ENCODE results near the gene CHRNG.

CHRNG gene

DNA sequence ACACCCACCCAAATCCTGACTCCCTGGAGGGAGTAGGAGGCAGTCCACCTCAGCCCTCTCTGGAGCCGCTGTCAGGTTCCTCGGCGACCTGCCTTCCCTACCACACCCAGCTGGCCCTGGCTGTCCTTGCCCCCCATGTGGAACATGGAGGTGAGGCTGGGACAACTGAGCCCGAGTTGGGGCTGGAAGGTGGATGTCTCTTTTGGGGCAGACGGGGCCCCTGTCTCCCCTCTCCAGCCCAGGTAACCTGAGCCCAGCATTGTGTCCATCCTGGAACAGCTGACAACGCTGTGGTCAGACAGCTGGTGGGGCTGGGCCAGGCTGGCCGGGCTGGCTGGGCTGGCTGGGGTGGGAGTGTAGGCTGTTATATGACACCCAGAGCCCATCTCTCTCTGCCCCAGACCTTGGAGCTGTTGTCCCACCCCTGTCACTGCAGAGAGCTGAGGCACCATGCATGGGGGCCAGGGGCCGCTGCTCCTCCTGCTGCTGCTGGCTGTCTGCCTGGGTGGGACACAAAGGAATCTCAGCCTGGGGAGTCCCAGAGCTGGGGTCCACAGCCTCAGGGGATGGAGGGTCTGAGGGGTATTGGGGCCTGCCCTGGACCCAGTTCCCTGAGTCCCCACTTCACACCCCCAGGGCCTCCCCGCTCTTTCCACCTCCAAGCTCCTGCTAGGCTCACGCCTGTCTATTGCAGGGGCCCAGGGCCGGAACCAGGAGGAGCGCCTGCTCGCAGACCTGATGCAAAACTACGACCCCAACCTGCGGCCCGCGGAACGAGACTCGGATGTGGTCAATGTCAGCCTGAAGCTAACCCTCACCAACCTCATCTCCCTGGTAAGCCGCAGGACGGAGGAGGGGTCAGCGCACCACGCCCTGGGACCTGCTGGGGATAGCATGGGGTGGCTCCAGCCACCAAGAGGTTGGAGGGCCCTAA is at the start of gene CHRNG:
Gene CHRNG, plus strand, starts transcription at position 395 of the 934 bp plus-strand sequence. Its CDS starts 56 bp downstream, at position 451.
- DNase-seq (ENCODE audit: low read depth): no peak

- no peak for DNase-seq (ENCODE audit: low read depth)
Measured at GRCh38 chr2:232490221-232491138, 49.0 kb upstream of the CHRNG start.

GRCh38 chr2:232491139-232491780 is 48.2 kb upstream of the CHRNG start:
- DNase-seq (ENCODE audit: low read depth): no peak

DNA sequence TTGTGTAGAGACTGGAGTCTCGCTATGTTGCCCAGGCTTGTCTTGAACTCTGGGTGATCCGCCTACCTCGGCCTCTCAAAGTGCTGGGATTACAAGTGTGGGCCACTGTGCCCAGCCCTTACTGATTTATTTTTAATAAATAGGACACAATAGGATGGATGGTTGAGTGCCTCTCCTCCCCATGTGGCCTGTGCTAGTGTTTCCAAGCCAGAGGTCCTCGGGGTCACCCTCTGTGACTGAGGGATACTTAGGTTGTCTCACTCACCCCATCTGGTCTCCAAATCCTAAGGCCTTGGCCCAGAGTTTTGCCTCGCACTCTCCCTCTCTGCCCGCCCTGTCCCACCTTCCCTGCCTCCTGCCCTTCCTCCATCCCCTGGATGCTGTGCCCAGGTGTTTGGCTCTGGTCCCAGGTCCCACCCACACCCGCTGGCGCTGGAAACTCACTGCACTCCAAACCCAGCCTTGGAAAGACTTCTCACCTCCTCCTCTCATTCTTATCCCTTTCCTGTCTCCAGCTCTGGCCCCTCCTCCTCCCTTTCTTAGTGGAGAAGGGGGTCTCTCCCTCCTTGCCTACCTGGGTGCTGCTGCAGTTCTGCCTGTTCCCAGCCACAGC is 47.1 kb upstream of the CHRNG start:
- no peak for DNase-seq (ENCODE audit: low read depth)

DNA sequence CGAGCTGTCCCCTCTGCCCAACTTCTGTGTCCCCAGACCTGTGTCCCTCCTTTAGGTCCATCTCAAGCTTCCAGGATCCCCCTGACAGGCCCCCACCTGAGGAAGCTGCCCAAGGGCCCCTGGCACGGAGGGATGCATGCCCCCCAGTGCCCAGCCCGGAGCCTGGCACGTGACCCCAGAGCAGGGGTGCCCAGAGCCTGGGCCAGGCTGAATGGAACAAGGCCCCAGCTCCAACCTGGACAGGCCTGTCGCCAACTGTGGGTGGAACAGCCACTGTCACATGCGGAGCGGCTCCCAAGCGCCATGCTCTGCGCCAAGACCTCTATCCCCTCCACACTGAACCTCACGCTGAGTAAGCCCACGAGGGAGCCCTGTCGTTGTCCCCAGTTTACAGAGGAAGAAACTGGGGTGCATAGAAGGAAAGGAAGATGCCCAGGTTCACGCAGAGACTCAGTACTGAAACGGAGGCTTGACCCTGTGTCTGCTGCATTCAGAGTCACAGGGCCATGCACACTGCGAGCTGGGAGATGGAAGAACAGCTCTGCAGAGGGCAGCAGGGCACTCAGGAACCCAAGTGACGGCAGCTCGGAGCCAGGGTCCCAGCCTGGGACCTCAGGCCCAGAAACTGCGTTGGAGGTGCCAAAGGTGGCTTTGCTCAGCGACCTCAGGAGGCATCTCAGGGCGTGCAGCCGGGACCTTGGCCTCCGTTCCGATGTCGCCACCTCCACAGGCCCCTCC is 46.4 kb upstream of the CHRNG start:
- no peak for DNase-seq (ENCODE audit: low read depth)

DNA sequence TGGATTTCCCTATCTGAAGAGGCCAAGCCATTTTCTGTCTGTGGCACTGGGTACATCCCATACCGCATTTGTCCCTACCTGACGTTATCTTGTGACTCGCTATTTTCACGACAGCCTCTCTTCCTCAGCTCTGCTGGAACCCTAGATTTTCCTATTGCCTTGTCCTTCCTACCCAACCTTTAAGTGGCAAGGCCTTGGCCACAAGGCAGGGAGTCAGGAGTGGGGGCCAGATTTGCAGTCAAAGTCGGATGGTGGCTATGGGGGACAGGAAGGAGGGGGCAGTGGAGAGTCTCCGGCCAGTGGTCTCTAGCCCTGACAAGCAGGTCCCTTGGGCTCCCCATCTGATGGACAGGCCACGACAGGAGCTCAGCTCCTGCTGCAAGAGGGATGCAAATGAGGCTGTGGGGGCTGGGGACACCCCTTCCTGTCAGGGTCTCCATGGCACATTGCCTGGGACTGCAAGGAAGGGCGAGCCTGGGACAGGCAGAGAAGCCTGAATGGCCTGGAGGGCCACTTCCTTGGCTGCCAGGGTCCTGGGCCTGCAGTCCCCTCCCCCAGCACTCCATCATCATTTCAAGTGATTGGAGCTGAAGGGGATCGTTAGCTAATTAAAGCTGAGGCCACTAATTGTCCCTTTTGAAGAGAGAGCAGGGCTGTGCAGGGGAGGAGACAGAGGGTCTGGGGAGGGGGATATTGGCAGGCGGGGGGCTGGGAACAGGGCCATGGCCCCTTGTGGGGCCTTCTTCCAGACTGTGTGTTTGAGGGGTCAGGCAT is 45.6 kb upstream of the CHRNG start:
- no peak for DNase-seq (ENCODE audit: low read depth)

GRCh38 chr2:232494542-232494941 is 45.0 kb upstream of the CHRNG start:
- DNase-seq (ENCODE audit: low read depth): no peak

GRCh38 chr2:232495292-232495691 is 44.2 kb upstream of the CHRNG start:
- no peak for DNase-seq (ENCODE audit: low read depth)

- no peak for DNase-seq (ENCODE audit: low read depth)
Measured at GRCh38 chr2:232496501-232497270, 42.8 kb upstream of the CHRNG start.

DNA sequence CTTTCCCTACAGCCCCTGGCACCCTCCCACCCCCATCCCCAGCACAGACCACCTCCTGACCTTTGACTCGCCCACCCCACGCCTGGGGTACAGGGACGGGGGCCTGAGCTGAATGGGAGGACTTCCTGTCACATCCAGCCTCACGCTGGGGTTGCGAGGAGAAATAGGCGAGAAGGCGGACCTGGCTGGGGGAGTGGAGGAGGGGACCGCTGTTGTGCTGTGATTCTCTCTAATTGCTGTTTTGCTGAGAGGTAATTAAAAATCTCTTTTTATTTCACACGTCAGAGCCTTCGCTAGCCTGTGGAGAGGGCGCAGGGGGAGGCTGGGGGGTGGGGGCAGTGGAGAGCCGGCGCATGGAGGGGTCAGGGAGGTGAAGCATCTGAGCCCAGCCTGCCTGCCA is 42.1 kb upstream of the CHRNG start:
- DNase-seq (ENCODE audit: low read depth): no peak

- DNase-seq (ENCODE audit: low read depth): no peak
Measured at GRCh38 chr2:232498452-232498851, 41.0 kb upstream of the CHRNG start.

DNA sequence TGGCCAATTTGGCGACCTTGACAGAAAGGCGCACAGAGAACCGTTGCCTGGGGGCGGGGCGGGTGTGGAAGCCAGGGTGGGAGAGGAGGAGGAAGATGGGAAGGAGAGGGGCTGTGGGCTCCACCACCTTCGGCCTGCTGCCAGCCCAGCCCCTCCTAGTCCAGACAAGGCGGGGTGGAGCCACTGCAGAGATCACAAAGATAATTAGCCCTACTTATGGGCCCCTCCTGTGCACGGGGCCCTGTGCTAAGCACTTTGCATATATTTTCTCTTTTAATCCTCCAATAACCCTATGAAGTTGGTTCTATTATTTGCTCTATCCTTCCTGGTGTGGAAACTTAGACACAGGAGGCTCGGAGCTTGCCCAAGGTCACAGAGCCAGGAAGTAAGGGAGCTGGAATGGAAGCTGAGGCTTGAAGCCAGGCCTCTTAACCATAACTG is 38.1 kb upstream of the CHRNG start:
- DNase-seq (ENCODE audit: low read depth): no peak

- no peak for DNase-seq (ENCODE audit: low read depth)
Measured at GRCh38 chr2:232501794-232502390, 37.6 kb upstream of the CHRNG start.

DNA sequence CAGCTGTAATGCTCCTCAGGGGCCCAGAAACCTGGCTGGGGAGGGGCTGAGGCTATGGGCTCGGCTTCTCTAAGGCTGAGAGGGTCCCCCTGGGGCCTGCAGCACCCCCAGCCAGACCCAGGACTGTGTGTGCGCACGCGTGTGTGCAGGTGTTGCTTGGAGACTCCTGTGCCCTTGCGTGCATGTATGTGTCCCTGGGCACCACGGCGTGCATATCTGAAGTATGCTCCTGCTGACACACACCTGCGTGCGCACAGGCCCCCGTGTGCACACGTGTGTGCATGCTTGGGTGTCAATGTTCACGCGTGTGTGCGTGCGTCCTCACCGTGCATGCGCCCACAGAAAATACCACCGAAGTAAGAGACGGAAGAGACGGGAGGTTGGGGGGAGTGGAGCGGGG is 37.0 kb upstream of the CHRNG start:
- no peak for DNase-seq (ENCODE audit: low read depth)

GRCh38 chr2:232502911-232503808 is 36.3 kb upstream of the CHRNG start:
- peak; percentile 42 for DNase-seq (ENCODE audit: low read depth)

DNA sequence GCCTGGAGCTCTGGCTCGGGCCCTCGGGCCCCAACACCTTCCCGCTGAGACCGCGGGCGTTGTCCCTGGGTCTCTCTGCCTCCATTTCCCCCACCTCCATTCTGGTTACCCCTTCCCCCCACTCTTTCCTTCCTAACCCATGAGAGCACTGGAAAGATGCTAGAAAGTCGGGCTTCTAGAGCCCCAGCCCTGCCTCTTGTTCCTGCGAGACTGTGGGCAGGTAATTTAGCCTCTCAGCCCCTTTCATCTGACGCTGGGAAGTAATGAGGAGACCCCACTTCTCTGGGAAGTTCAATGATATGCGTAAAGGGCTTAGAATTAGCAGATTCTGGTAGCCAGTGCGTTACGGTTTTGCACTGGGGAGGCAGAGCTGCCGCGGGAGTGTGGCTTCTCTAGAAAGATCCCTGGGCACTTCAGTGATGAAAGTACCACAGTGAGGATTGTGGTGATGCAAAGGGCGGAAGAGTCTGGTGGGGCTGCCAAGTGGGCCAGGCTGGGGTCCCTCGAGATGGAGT is 35.6 kb upstream of the CHRNG start:
- no peak for DNase-seq (ENCODE audit: low read depth)

GRCh38 chr2:232504438-232504837 is 35.1 kb upstream of the CHRNG start:
- DNase-seq (ENCODE audit: low read depth): no peak

DNA sequence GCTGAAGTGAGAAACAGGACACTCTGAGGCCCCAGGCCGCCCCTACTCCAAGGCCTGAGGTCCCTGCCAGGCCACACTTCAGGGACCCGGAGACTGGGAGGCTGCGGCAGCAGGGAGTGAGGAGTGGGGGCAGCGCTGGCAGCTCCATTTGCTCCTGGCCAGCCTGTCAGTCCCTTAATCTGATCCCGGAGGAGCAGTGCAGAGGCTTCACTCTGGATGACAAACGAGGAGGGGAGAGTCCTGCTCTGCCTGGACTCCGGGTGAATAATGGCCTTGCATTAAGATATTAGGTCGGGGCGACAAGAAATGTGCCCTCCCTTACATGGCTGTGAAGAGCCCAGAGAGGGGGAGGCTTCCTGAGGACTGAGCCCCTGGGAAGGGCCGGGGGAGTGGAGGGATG is 33.6 kb upstream of the CHRNG start:
- DNase-seq (ENCODE audit: low read depth): no peak

Data from stimulated activated CD8-positive, alpha-beta memory T cell treated with anti-CD3 and anti-CD28 coated beads, Interleukin-12 subunit alpha, Interleukin-12 subunit beta, amount 100 ng/mL, for 4 hours (primary cell).